ENCODE results near the gene TMTC1. TPM values are rescaled to one million over a fixed set of nuclear protein-coding genes. Genes with fewer than 3 reads are reported as not detected.

TMTC1 gene
- total and polyA plus RNA-seq, 2 experiments from 2014 or later, result 4.8 to 24.3 TPM

- TF ChIP-seq ETS1 (IDR thresholded peaks at IDR 0.05) (no peak), CTCF (conservative IDR thresholded peaks at IDR 0.05; ENCODE audit: low read depth in 2 of 2) (no peak), EZH2phosphoT487 (IDR thresholded peaks at IDR 0.05; ENCODE audit: unreplicated experiment) (no peak), NANOG (IDR thresholded peaks at IDR 0.05; ENCODE audit: borderline replicate concordance) (no peak), ZNF114 (CRISPR knock-in tag; IDR thresholded peaks at IDR 0.05) (no peak), ZNF331 (CRISPR knock-in tag; IDR thresholded peaks at IDR 0.05; ENCODE audit: low read depth) (no peak), CREB1 (CRISPR knock-in tag; IDR thresholded peaks at IDR 0.05; ENCODE audit: low read depth) (no peak), JUNB (IDR thresholded peaks at IDR 0.05; ENCODE audit: unreplicated experiment) (no peak), EZH2 (IDR thresholded peaks at IDR 0.05; ENCODE audit: low read depth, unreplicated experiment) (no peak)
These were observed 91.5 kb downstream of the TMTC1 start (continued) for GRCh38 chr12:29692237-29692636.

GRCh38 chr12:29691161-29691854 is 92.4 kb downstream of the TMTC1 start:
- Histone ChIP-seq H4K20me1 (replicated peaks; ENCODE audit: insufficient read depth) (no peaks in the 10 kb centered on the region), H3K4me1 (ENCODE audit: insufficient read depth) (peaks cover 27% of the 10 kb centered on the region), H3K27ac (ENCODE audit: low read depth) (peak overlapping the region; percentile 85), H3K9me2 (ENCODE audit: insufficient read depth) (no peaks in the 10 kb centered on the region), H3K36me3 (ENCODE audit: insufficient read depth) (no peaks in the 10 kb centered on the region), H2AFZ (no peak overlapping the region), H3K79me2 (replicated peaks; ENCODE audit: insufficient read depth) (no peaks in the 10 kb centered on the region), H3K4me3 (no peak overlapping the region), H3K27me3 (ENCODE audit: insufficient read depth) (no peaks in the 10 kb centered on the region), H3K4me2 (peak overlapping the region; percentile 22), H3F3A (replicated peaks; ENCODE audit: low read depth) (no peaks in the 10 kb centered on the region)
- DNase-seq (ENCODE audit: low spot score) (peak; percentile 77), ATAC-seq (peak; percentile 90)
- peaks cover 3% of the 10 kb centered on the region for H3K27me3 Mint-ChIP-seq (ENCODE audit: insufficient read depth, low read depth, poor library complexity)
- H3K9me3 Mint-ChIP-seq, result no peaks in the 10 kb centered on the region
- peaks cover 40% of the 10 kb centered on the region for H3K4me1 Mint-ChIP-seq
- peak; percentile 90; the same call in 1 of the 2 replicates for TF ChIP-seq ZNF462 (CRISPR knock-in tag; IDR thresholded peaks at IDR 0.05)
- no peak for TF ChIP-seq ZNF331 (CRISPR knock-in tag; IDR thresholded peaks at IDR 0.05; ENCODE audit: low read depth)
- no peak for TF ChIP-seq NANOG (IDR thresholded peaks at IDR 0.05; ENCODE audit: borderline replicate concordance)
- no peak for TF ChIP-seq EZH2phosphoT487 (IDR thresholded peaks at IDR 0.05; ENCODE audit: unreplicated experiment)
- H3K27ac Mint-ChIP-seq, result peak overlapping the region; percentile 76
- peak overlapping the region; percentile 23 for H3K4me3 Mint-ChIP-seq
- H3K36me3 Mint-ChIP-seq (ENCODE audit: low read depth), result peaks cover 10% of the 10 kb centered on the region
